ENCODE measurements around the gene ABLIM1. TPM values are rescaled to one million over a fixed set of nuclear protein-coding genes. Genes with fewer than 3 reads are reported as not detected.
A peak's percentile ranks its signal among the peaks of the same experiment; 100 is the strongest.

Gene ABLIM1
- total and polyA plus RNA-seq, 2 of the 4 experiments (the other 2 are of a cell fraction) = 7.7 to 9.9 TPM

GRCh38 chr10:114635797-114636550 is 22.1 kb downstream of the ABLIM1 start:
- H3K27me3 ChIP-seq (ENCODE audit: control insufficient read depth, insufficient read depth, low read length) = peaks cover 5% of the 10 kb centered on the region; the same call in 1 of the 2 replicates
- H3K27ac ChIP-seq (ENCODE audit: insufficient read depth, low read length) = no peak overlapping the region
- peak overlapping the region; percentile 14; the same call in 1 of the 2 replicates for H3K4ac ChIP-seq (ENCODE audit: low read depth, low read length)
- no peak overlapping the region for H4K8ac ChIP-seq (ENCODE audit: low read depth in 2 of 2, low read length in 2 of 2)
- no peak overlapping the region for H2AFZ ChIP-seq (replicated peaks; ENCODE audit: low read length, poor library complexity)
- no peak overlapping the region for H3K14ac ChIP-seq (replicated peaks; ENCODE audit: low read depth, low read length)
- ATAC-seq (ENCODE audit: low read depth) (no peak), DNase-seq (no peak)
- peak overlapping the region; percentile 45; the same call in 1 of the 2 replicates for H2AK5ac ChIP-seq (ENCODE audit: low read depth, low read length)
- dilution Hi-C loops (cut with HindIII; ENCODE audit: low sequenced_read_pairs, unreplicated experiment) = no loop called here
- H3K4me1 ChIP-seq (ENCODE audit: control insufficient read depth, insufficient read depth, low read length) = peaks cover 24% of the 10 kb centered on the region
- H2AK9ac ChIP-seq (replicated peaks; ENCODE audit: low read depth, low read length, poor library complexity) = no peak overlapping the region
- peak overlapping the region; percentile 4; the same call in 1 of the 3 replicates for H2BK15ac ChIP-seq (ENCODE audit: low read depth, low read length)
- no peak overlapping the region for H4K5ac ChIP-seq (ENCODE audit: low read depth, low read length)
- H3K23ac ChIP-seq (ENCODE audit: low read depth, low read length) = no peak overlapping the region
- intact Hi-C loops (cut with micrococcal nuclease) = loop anchor here (10.0 kb wide), 1 partner anchor 331 kb away; no protein-coding TSS in a partner anchor
- peaks cover 23% of the 10 kb centered on the region for H4K20me1 ChIP-seq (ENCODE audit: insufficient read depth, low read length)
- no peak overlapping the region for H3K4me2 ChIP-seq (ENCODE audit: low read depth, low read length)
- no peak overlapping the region; the same call in 1 of the 2 replicates for H3K18ac ChIP-seq (ENCODE audit: low read depth, low read length)
- peaks cover 23% of the 10 kb centered on the region for H3K9me1 ChIP-seq (ENCODE audit: insufficient read depth, low read length)
- BruUV-seq (replicated peaks) = no TSS peak
- in situ Hi-C loops (cut with MboI; ENCODE audit: low sequenced_read_pairs) = no loop called here
- 100% methylated on average over 2 of the region's 6 CpGs; no CpG with 5 or more reads in 1 of the 2 experiments for WGBS, 2 experiments (ENCODE audit: extremely low coverage in 2 of 2, insufficient read length in 1 of 2)
- H3K56ac ChIP-seq (ENCODE audit: extremely low read depth, insufficient read depth, low read length) = no peak overlapping the region
- H3K9ac ChIP-seq (ENCODE audit: low read depth, low read length) = no peak overlapping the region
- H4K91ac ChIP-seq (ENCODE audit: insufficient read depth, low read depth, low read length) = no peak overlapping the region; the same call in 1 of the 2 replicates
- H2BK120ac ChIP-seq (ENCODE audit: low read depth, low read length) = no peak overlapping the region
- no peak overlapping the region for H3K4me3 ChIP-seq (ENCODE audit: insufficient read depth, low read depth, low read length)
- ChIA-PET CTCF (no interaction called here), POLR2A (ENCODE audit: unreplicated experiment) (no interaction called here)
- H2BK5ac ChIP-seq (ENCODE audit: low read depth, low read length, poor library complexity, severe bottlenecking) = no peak overlapping the region
- H2BK20ac ChIP-seq (ENCODE audit: low read depth, low read length) = peak overlapping the region; percentile 30; the same call in 1 of the 2 replicates
- no peaks in the 10 kb centered on the region for H3K36me3 ChIP-seq (ENCODE audit: control insufficient read depth, insufficient read depth, low read length)
- no peaks in the 10 kb centered on the region for H3K9me3 ChIP-seq (ENCODE audit: control insufficient read depth, insufficient read depth, low read length)
- TF ChIP-seq SMC3 (IDR thresholded peaks at IDR 0.05; ENCODE audit: low read depth, low read length) (no peak), CHD1 (IDR thresholded peaks at IDR 0.05; ENCODE audit: low read depth, low read length) (no peak), RFX5 (IDR thresholded peaks at IDR 0.05; ENCODE audit: low read depth, low read length) (no peak), CTCF (conservative IDR thresholded peaks at IDR 0.05; ENCODE audit: low read depth, low read length) (no peak)
- peaks cover 0 to 8% of the 10 kb centered on the region in 2 experiments; a peak in 1 of 4 replicates for H3K79me1 ChIP-seq (ENCODE audit: low read depth in 1 of 2, low read length in 2 of 2)

All from IMR-90 (cell line).